ENCODE data around the gene GATC. TPM values are rescaled to one million over a fixed set of nuclear protein-coding genes. Genes with fewer than 3 reads are reported as not detected.

The GATC gene
- total and polyA plus RNA-seq, 2 of the 4 experiments (the other 2 are of a cell fraction), result 8.7 to 16.5 TPM

- no peak overlapping the region for H3K18ac ChIP-seq (ENCODE audit: low read depth, low read length)
- H3K36me3 ChIP-seq (ENCODE audit: control insufficient read depth, insufficient read depth, low read length), result no peaks in the 10 kb centered on the region
- no peak overlapping the region for H2BK15ac ChIP-seq (ENCODE audit: low read depth, low read length)
- H2AK9ac ChIP-seq (replicated peaks; ENCODE audit: low read depth, low read length, poor library complexity), result no peak overlapping the region
- no peak overlapping the region for H4K8ac ChIP-seq (ENCODE audit: low read depth in 2 of 2, low read length in 2 of 2)
- POLR2A ChIA-PET (ENCODE audit: unreplicated experiment), result no interaction called here
- intact Hi-C loops (cut with micrococcal nuclease) (no loop called here), in situ Hi-C loops (cut with MboI; ENCODE audit: low sequenced_read_pairs) (no loop called here), dilution Hi-C loops (cut with HindIII; ENCODE audit: low sequenced_read_pairs, unreplicated experiment) (no loop called here)
- no peak overlapping the region for H4K91ac ChIP-seq (ENCODE audit: insufficient read depth, low read depth, low read length)
- H3K27me3 ChIP-seq (ENCODE audit: control insufficient read depth, insufficient read depth, low read length), result peaks cover 21% of the 10 kb centered on the region
- no peaks in the 10 kb centered on the region for H3K4me1 ChIP-seq (ENCODE audit: control insufficient read depth, insufficient read depth, low read length)
- no peak overlapping the region for H3K27ac ChIP-seq (ENCODE audit: insufficient read depth, low read length)
- TF ChIP-seq RAD21 (IDR thresholded peaks at IDR 0.05; ENCODE audit: low read length), result no peak
- TF ChIP-seq RCOR1 (IDR thresholded peaks at IDR 0.05; ENCODE audit: insufficient replicate concordance, low read length), result no peak
- no peak for TF ChIP-seq MXI1 (IDR thresholded peaks at IDR 0.05; ENCODE audit: borderline replicate concordance, low read depth, low read length)
- no peak for TF ChIP-seq MAFK (IDR thresholded peaks at IDR 0.05; ENCODE audit: low read depth, low read length)
- no peak for TF ChIP-seq SMC3 (IDR thresholded peaks at IDR 0.05; ENCODE audit: low read depth, low read length)
- no peak for TF ChIP-seq USF2 (IDR thresholded peaks at IDR 0.05; ENCODE audit: low read depth, low read length)
- no peak for TF ChIP-seq CHD1 (IDR thresholded peaks at IDR 0.05; ENCODE audit: low read depth, low read length)
- no peak for TF ChIP-seq CEBPB (IDR thresholded peaks at IDR 0.05; ENCODE audit: low read depth, low read length)
- no peak for TF ChIP-seq CTCF (conservative IDR thresholded peaks at IDR 0.05; ENCODE audit: low read depth, low read length)
- TF ChIP-seq MAZ (IDR thresholded peaks at IDR 0.05; ENCODE audit: borderline replicate concordance, low read depth, low read length), result no peak
- TF ChIP-seq POLR2A (IDR thresholded peaks at IDR 0.05; ENCODE audit: low read depth, low read length), result no peak
- TF ChIP-seq NFE2L2 (IDR thresholded peaks at IDR 0.05; ENCODE audit: low read depth, low read length), result no peak
- no peak for TF ChIP-seq FOS (IDR thresholded peaks at IDR 0.05; ENCODE audit: low read depth, low read length)
- no peak for TF ChIP-seq ELK1 (IDR thresholded peaks at IDR 0.05; ENCODE audit: borderline replicate concordance, low read depth, low read length)
- TF ChIP-seq RFX5 (IDR thresholded peaks at IDR 0.05; ENCODE audit: low read depth, low read length), result no peak
- TF ChIP-seq BHLHE40 (IDR thresholded peaks at IDR 0.05; ENCODE audit: low read depth, low read length), result no peak
- CTCF ChIA-PET, result no interaction called here
- no peak overlapping the region for H2BK120ac ChIP-seq (ENCODE audit: low read depth, low read length)
- no peaks in the 10 kb centered on the region for H3K9me1 ChIP-seq (ENCODE audit: insufficient read depth, low read length)
- no peak overlapping the region for H3K4me2 ChIP-seq (ENCODE audit: low read depth, low read length)
- peaks cover 3% of the 10 kb centered on the region; the same call in 1 of the 2 replicates for H3K9me3 ChIP-seq (ENCODE audit: control insufficient read depth, insufficient read depth, low read length)
- ATAC-seq (ENCODE audit: low read depth) (no peak), DNase-seq (no peak)
- no peaks in the 10 kb centered on the region for H4K20me1 ChIP-seq (ENCODE audit: insufficient read depth, low read length)
- H2AFZ ChIP-seq (replicated peaks; ENCODE audit: low read length, poor library complexity), result no peak overlapping the region
- H3K14ac ChIP-seq (replicated peaks; ENCODE audit: low read depth, low read length), result no peak overlapping the region
- BruUV-seq (replicated peaks), result no TSS peak
- H3K56ac ChIP-seq (ENCODE audit: extremely low read depth, insufficient read depth, low read length), result no peak overlapping the region
- H3K9ac ChIP-seq (ENCODE audit: low read depth, low read length), result no peak overlapping the region
- H2AK5ac ChIP-seq (ENCODE audit: low read depth, low read length), result no peak overlapping the region
- H2BK20ac ChIP-seq (ENCODE audit: low read depth, low read length), result no peak overlapping the region
- no peak overlapping the region for H3K4me3 ChIP-seq (ENCODE audit: insufficient read depth, low read depth, low read length)
- H4K5ac ChIP-seq (ENCODE audit: low read depth, low read length), result no peak overlapping the region
- no peak overlapping the region for H2BK5ac ChIP-seq (ENCODE audit: low read depth, low read length, poor library complexity, severe bottlenecking)
- H3K23ac ChIP-seq (ENCODE audit: low read depth, low read length), result no peak overlapping the region
- WGBS, 2 experiments (ENCODE audit: extremely low coverage in 2 of 2, insufficient read length in 1 of 2), result no CpG with 5 or more reads among the region's 3 CpGs
- no peak overlapping the region for H3K4ac ChIP-seq (ENCODE audit: low read depth, low read length)
- no peaks in the 10 kb centered on the region for H3K79me1 ChIP-seq (ENCODE audit: low read depth in 1 of 2, low read length in 2 of 2)
Measured at GRCh38 chr12:120406553-120406952, 39.7 kb upstream of the GATC start.
